Stimulated activated CD8-positive, alpha-beta memory T cell treated with anti-CD3 and anti-CD28 coated beads, Interleukin-7, amount 100 ng/mL, for 24 hours (primary cell): ENCODE results near the gene CLEC4C.
"Not testable (repeated sequence)": the region's sequence is repeated elsewhere in the genome, so short reads cannot be mapped to it uniquely, and the experiment has no call there.

Experiments
- DNase-seq: peaks from one replicate; pipeline ENCODE4 v3.0.0-alpha.2; 2020; ENCODE audit warnings: low read depth

The CLEC4C gene, protein sequence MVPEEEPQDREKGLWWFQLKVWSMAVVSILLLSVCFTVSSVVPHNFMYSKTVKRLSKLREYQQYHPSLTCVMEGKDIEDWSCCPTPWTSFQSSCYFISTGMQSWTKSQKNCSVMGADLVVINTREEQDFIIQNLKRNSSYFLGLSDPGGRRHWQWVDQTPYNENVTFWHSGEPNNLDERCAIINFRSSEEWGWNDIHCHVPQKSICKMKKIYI

DNA sequence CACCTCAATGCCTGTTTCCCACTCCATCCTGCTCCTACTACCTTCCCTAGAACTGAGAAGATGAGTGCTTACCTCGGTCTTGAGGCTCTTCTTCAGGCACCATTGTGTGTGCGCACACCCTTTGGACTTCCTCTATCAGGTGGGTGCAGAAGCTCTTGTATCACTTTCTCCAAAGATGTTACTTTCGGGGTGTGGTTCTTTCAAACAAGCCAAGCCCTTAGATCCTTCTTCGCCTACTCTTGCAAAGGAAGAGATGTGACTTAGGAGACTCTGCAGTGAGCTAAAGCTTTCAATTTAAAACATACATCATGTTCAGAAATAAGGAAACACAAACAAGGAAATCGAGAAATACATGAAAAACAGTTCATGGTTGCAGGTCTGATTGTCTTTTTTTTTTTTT is at the start of gene CLEC4C:
CLEC4C (minus strand) TSS at position 130 of the 400 bp plus-strand sequence; CDS start at position 103, 27 bp downstream.
- no peak for DNase-seq

DNA sequence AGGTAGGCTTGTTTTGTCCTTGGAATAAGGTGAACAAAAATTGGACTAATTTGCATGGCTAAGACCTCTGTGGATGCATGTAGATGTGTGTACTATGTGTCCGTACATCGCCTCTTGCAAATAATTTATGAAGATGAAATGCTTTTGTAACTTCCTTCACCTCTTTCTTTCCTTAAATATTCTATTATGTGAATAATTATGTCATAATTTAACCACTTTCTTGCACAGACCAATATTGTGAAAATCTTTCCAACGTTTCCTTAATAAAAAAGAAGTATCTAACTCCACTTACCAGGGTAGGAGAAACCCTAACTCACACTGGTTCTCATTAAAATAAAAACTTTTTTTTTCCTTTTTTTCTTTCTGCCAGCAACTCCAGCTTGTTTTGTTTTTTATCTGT is 46.0 kb upstream of the CLEC4C start:
- no peak for DNase-seq

DNA sequence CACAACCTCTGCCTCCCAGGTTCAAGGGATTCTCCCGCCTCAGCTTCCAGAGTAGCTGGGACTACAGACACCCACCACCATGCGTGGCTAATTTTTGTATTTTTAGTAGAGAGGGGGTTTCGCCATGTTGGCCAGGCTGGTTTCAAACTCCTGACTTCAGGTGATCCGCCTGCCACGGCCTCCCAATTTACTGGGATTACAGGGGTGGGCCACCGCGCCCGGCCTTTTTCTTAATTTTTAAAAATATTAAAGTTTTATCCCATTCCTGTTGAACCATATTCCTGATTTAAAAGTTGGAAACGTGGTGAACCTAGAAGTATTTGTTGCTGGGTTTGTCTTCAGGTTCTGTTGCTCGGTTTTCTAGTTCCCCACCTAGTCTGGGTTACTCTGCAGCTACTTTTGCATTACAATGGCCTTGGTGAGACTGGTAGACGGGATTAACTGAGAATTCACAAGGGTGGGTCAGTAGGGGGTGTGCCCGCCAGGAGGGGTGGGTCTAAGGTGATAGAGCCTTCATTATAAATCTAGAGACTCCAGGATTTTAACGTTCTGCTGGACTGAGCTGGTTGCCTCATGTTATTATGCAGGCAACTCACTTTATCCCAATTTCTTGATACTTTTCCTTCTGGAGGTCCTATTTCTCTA is 41.8 kb upstream of the CLEC4C start, which contains the start of gene NANOG:
NANOG (plus strand) TSS at position 519 of the 645 bp plus-strand sequence. CDS start 213 bp downstream, outside the sequence.
- not testable (repeated sequence) for DNase-seq

DNA sequence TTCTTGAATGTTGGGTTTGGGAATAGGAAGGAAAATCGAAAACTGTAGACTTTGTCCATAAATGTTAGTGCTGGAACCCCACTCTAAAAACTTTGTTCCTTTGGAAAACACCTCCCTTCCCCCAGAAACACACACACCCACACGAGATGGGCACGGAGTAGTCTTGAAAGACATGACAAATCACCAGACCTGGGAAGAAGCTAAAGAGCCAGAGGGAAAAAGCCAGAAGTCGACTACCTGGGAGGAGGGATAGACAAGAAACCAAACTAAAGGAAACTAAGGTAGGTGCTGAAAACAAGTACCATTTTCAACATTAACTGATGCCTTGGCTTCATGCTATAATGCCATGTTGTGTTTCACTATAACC is 41.1 kb upstream of the CLEC4C start:
- DNase-seq = no peak

DNA sequence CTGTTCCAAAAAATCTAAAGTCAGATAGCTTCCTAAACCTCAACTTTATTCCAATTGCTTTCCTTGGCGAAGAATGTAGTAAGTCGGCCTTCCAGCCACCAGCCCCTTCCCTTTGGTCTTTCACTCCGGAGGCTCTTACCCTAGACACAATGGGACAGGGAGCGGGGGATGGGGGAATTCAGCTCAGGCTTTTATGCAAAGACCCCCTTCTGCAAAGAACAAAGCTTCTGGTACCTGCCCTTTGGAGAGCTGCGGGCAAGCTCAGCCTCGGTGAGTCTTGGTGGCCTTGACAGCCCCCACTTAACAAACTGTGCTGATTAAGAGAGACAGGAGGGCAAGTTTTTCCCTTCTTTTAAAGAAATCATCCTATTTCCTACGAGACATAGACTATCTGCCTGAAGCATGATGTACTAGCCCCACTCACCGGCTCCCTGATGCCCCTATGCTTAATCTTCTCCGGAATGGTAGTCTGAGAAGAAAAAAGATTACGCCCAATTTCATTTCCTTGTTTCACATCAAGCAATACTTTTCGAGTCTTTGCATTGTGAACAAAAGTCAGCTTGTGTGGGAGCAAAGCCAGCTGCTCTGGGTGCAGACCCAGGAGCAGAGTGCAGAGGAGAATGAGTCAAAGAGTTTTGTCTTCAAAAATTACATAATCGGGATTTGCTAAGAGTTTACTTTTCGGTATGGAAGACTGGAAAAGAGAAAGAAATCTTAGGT is 40.6 kb upstream of the CLEC4C start:
- no peak for DNase-seq

DNA sequence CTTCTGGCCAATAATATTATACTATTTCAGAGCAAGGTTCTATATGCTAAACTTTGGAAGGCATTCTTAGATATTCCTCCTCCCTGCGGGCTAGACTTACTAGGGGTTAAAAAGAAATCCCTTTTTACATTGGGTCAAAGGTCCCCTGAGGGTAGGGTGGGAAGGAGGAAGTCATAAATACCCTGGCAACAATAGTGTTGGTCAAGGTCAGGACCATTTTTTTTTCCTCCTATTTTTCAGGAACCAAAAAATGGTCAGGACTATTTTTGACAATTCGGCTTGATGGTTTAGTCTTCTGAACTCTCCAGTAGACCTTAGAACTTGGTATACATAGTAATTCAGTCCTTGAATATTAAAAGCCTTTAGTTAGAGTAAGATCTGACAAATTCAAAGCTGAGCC is 37.5 kb upstream of the CLEC4C start:
- no peak for DNase-seq

DNA sequence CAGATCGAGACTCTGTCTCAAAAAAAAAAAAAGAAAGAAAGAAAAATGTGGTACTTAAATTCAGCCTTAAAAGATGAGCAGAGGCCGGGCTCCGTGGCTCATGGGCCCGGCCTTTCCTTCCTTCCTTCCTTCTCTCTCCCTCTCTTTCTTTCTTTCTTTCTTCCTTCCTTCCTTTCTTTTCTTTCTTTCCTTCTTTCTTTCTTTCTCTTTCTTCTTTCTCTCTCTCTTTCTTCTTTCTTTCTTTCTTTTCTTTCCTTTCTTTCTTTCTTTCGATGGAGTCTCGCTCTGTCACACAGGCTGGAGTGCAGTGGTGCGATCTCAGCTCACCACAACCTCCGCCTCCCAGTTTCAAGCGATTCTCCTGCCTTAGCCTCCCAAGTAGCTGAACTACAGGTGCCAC is 36.3 kb upstream of the CLEC4C start:
- DNase-seq = not testable (repeated sequence)

DNA sequence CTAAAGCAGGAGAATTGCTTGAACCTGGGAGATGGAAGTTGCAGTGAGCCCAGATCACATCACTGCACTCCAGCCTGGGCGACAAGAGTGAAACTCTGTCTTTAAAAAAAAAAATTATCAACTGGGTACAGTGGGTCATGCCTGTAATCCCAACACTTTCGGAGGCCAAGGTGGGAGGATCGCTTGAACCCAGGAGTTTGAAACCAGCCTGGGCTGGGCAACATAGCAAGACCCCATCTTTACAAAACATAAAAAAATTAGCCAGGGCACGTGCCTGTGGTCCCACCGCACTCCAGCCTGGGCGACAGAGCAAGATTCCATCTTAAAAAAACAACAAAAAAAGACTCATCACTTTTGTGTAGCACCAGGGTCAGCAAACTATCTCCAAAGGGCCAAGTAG is 34.9 kb upstream of the CLEC4C start:
- no peak for DNase-seq

DNA sequence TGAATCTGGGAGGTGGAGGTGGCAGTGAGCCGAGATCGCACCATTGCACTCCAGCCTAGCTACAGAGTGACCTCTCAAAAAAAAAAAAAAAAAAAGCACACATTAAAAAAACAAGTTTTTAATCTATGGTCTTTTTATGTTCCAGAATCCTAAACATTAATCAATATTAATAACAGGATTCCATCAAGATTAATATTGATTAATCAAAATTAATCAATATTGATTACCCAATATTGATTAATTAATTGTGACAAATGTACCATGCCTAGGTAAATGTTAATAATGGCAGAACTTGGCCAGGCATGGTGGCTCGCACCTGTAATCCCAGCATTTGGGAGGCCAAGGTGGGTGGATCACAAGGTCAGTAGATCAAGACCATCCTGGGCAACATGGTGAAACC is 34.1 kb upstream of the CLEC4C start:
- no peak for DNase-seq

DNA sequence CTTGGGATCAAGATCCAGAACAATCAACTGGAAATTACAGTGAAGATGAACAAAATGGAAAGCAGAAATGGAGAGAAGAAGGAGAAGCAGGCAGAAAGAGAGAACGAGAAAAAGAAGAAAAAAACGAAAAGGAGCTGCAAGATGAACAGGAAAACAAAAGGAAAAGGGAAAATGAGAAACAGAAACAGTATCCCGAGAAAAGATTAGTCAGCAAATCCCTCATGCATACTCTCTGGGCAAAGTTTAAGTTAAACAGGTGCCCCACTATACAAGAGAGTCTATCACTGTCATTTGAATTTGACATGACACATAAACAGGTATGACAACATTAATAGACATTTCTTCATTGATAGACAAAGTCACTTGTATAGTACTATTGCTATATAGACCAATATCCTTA is 22.8 kb upstream of the CLEC4C start:
- no peak for DNase-seq

DNA sequence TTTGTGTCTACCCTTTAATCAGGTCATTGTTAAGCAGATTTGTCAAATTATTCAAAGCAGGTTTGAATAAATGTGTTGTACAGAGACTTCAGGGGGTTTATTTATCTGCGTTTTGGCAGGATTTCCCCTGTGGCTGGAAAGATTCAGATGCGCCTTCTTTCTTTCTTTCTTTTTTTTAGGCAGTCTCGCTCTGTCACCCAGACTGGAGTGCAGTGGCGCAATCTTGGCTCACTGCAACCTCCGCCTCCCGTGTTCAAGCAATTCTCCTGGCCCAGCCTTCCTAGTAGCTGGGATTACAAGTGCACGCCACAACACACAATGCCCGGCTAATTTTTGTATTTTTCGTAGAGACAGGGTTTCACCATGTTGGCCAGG is 11.6 kb upstream of the CLEC4C start:
- DNase-seq = no peak

DNA sequence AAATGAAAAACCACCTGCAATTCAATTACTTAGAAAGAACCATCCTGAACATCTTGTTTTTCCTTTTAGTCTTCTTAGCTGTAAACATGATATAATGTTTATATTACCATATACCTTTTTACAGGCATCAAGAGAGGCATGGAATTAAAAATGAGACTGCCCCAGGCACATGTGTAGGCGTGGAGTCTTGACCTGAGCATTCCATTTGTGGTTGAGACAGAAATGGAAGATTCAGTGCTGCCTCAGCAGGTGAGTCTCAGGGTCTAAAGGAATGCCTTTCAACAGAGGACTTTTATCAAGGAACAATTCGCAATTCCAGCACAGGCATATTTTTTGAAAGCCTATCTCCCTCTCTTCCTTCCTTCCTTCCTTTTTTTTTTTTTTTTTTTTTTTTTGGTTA is 9.8 kb upstream of the CLEC4C start:
- no peak for DNase-seq

DNA sequence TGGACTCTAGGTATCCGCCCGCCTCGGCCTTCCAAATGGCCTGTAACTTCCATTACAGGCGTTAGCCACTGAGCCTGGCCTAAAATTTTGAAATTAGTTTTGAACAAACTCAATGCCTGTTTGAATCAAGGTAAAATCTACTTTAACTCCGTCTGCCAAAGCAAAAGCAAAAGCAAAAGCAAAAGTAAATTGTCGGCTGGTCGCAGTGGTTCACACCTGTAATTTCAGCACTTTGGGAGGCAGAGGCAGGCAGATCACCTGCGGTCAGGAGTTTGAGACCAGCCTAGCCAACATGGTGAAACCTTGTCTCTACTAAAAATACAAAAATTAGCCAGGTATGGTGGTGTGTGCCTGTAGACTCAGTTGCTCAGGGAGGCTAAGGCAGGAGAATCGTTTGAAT is 8.5 kb upstream of the CLEC4C start:
- not testable (repeated sequence) for DNase-seq

DNA sequence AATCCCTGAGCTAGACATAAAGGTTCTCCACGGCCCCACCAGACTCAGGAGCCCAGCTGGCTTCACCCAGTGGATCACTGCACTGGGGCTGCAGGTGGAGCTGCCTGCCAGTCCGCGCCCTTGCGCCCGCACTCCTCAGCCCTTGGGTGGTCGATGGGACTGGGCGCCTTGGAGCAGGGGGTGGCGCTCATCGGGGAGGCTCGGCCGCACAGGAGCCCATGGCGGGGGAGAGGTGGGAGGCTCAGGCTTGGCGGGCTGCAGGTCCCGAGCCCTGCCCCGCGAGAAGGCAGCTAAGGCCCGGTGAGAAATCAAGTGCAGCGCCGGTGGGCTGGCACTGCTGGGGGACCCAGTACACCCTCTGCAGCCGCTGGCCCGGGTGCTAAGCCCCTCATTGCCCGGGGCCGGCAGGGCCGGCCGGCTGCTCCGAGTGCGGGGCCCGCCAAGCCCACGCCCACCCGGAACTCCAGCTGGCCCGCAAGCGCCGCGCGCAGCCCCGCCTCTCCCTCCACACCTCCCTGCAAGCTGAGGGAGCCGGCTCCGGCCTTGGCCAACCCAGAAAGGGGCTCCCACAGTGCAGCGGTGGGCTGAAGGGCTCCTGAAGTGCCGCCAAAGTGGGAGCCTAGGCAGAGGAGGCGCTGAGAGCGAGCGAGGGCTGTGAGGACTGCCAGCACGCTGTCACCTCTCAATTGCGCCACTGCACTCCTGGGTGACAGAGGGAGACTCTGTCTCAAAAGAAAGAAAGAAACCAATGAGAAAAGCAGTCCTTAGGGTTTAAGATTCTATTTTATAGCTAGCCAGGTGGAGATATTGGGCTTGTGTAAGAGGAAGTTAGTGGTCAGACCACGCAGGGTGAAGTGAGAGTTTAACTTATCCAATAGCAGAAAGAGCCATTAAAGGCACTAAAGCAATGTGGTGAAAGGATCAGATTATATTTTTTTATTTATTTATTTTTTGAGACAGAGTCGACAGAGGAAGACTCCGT is 5.1 kb upstream of the CLEC4C start:
- not testable (repeated sequence) for DNase-seq

DNA sequence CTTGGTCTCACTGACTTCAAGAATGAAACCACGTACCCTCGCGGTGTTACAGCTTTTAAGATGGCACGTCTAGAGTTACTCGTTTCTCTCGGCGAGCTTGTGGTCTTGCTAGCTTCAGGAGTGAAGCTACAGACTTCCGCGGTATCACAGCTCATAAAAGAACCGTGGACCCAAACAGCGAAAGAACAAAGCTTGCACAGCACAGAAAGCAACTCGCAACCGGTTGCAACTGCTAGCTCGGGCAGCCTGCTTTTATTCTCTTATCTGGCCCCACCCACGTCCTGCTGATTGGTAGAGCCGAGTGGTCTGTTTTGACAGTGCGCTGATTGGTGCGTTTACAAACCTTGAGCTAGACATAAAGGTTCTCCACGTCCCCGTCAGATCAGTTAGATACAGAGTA is 4.2 kb upstream of the CLEC4C start:
- no peak for DNase-seq

DNA sequence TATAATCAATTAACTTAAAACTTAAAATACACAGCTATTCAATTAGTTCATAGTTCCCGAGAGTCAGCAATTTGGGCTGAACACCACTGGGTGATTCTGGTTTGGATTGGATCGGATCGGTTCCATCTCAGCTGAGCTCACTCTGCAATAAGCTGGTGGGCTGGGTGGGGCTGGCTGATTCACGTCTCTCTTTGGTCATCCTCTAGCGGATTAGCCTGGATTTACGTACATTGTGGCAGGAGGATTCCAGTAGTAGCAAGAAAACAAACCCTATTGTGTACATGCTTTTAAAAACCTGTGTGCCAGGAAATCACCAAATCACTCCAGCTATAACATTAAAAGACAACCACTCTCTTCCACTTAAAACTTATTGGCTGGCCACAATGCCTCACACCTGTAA is 3.2 kb upstream of the CLEC4C start:
- DNase-seq = no peak

DNA sequence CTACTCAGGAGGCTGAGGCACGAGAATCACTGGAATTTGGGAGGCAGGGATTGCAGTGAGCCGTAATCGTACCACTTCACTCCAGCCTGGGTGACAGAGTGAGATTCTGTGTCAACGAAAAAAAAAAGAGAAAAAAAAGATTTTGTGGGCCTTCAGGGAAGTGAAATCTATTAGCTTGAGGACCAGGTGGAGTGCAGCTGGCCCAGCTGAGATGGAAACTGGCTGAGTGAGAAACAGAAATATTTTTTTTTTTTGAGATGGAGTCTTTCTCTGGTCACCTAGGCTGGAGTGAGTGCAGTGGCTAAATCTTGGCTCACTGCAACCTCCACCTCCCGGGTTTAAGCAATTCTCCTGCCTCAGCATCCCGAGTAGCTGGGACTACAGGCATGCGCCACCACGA is 2.3 kb upstream of the CLEC4C start:
- DNase-seq = no peak

DNA sequence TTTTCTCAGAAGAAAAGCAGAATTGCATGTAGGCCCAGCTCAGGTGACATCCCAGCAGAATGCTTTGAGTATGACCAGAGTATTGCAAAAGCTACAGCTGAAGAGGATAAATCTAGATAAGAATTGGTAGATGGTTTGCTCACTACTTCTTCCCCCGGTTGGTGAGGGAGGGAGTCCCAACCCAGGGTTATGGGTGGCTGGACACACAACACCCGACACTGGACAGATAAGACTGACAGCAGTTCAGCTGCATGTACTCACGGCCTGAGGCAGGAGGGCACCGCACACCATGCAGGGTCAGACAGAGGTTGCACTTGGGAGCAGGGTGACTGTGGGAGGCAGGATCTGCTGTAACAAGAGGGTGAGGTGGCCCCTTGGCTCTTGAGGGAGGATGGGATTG is 1.7 kb upstream of the CLEC4C start:
- no peak for DNase-seq

DNA sequence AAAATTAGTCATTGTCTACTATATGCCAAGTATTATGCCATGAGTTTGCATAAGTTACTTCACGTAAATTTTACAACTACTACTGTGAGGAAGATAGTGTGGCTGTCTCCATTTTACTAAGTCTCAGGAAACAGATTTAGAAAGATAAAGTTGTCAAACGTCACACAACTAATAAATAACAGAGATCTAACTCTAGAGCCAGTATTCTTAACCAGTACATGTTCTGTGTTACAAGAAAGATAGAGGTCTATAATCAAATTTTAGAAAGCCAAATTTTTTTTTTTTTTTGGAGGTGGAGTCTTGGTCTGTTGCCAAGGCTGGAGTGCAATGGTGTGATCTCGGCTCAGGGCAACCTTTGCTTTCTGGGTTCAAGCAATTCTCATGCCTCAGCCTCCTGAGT is 14.2 kb downstream of the CLEC4C start:
- DNase-seq = no peak

DNA sequence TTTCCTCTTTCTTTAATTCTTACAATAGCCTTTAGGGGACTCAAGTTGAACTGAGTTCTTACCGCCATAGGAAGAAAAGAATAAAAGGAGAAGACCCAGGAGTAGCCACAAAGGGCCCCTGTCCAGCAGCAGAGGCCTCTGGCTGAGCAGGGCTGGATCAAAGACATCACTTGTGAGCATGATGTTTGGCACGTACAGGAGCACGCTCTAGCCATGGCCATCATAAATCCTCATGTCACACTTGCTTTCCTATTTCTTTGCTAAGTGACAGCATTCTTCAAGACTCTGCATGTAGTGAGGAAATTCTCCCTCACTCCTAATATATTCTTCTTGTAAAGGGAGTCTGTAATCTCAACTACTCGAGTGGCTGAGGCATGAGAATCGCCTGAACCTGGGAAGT is 15.7 kb downstream of the CLEC4C start:
- no peak for DNase-seq

DNA sequence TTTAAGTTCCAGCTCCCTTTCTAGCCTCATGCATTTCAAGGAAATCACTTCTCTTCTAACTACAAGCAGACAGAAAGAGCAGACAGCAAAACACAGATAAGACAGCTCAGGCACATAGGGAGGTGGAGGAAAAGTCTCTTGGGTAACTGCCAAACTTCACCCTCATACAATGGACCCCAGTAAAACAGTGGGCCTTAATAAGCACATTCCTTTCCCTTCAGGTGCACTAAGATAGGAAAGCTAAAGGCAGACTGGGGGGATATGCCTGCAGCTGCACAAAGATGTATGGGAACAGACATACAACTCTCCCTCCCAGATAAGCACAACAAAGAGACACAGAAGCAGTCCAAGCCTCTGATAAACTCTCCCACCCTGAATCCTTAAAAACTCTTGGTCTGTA is 16.2 kb downstream of the CLEC4C start:
- DNase-seq = not testable (repeated sequence)

DNA sequence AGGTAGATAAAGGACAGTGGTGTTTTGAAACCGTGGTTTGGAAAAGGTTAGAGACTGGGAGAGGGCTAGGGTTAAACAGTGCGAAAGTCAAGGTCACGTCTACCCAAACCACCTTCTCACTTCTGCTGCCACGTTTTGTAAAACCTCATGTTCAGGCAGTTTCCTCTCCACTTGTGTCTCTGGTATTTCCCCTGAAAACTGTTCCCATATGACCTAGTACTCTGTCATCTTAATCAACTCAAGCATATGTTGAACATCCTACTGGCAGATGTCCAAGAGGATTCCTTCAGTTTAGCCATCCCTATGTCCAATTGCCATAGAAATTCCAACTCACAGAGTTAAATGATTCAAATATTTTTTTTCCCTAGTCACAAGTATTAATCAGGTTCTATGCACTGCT is 17.4 kb downstream of the CLEC4C start:
- no peak for DNase-seq
